ENCODE measurements around the gene MYH4. TPM values are rescaled to one million over a fixed set of nuclear protein-coding genes. Genes with fewer than 3 reads are reported as not detected.

Gene MYH4
- total and polyA plus RNA-seq, 2 of the 8 experiments (the other 6 are each of a cell fraction or from before 2014, with no cell fraction given), result not detected

GRCh38 chr17:10516065-10516464 is 46.7 kb upstream of the MYH4 start:
- no peak overlapping the region for H2BK120ac ChIP-seq (replicated peaks; ENCODE audit: low read depth, low read length)
- H2BK15ac ChIP-seq (ENCODE audit: low read length), result no peak overlapping the region
- no peak overlapping the region for H3K23ac ChIP-seq (ENCODE audit: insufficient read length)
- H3K18ac ChIP-seq (ENCODE audit: extremely low read depth, low read length), result no peak overlapping the region
- H3K79me1 ChIP-seq (ENCODE audit: low read depth, low read length), result no peaks in the 10 kb centered on the region
- H2AK5ac ChIP-seq (ENCODE audit: low read depth, low read length), result no peak overlapping the region
- H3K4me1 ChIP-seq (replicated peaks in 1 of 4; ENCODE audit: control insufficient read depth in 3 of 4, insufficient read depth in 4 of 4, low read length in 3 of 4), result 0 out of 7 replicates have a peak, but pooled peaks cover 0 to 2% (median under 1%) of the 10 kb centered on the region in 4 experiments
- no peak overlapping the region for H3K4ac ChIP-seq (replicated peaks; ENCODE audit: insufficient read length, low read depth, low read length)
- CTCF ChIA-PET (ENCODE audit: partially characterized antibody), result interaction anchor here (1.1 kb wide), 1 partner anchor 99 kb away, joined by 3 read pairs; no protein-coding TSS in a partner anchor
- no peak overlapping the region for H3K56ac ChIP-seq (replicated peaks; ENCODE audit: insufficient read length, low read depth, low read length)
- H3K36me3 ChIP-seq (ENCODE audit: control insufficient read depth in 2 of 4, insufficient read depth in 4 of 4, low read length in 3 of 4), result no peaks in the 10 kb centered on the region
- H3K27ac ChIP-seq (ENCODE audit: low read depth, low read length), result no peak overlapping the region
- no peak overlapping the region for H4K8ac ChIP-seq (ENCODE audit: extremely low read depth, insufficient read depth, low read length)
- no peak overlapping the region for H4K91ac ChIP-seq (replicated peaks; ENCODE audit: insufficient read length, low read length)
- no peaks in the 10 kb centered on the region for H4K20me1 ChIP-seq (replicated peaks in 1 of 2; ENCODE audit: control insufficient read depth in 1 of 2, insufficient read depth in 2 of 2, low read length in 2 of 2)
- TF ChIP-seq, protein P1, sequence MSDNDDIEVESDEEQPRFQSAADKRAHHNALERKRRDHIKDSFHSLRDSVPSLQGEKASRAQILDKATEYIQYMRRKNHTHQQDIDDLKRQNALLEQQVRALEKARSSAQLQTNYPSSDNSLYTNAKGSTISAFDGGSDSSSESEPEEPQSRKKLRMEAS (IDR thresholded peaks at IDR 0.05), result no peak
- TF ChIP-seq SP4 (IDR thresholded peaks at IDR 0.05; ENCODE audit: low read length) (no peak), CEBPB (IDR thresholded peaks at IDR 0.05; ENCODE audit: low read depth, low read length) (no peak), CREB1 (IDR thresholded peaks at IDR 0.05) (no peak), SP1 (IDR thresholded peaks at IDR 0.05; ENCODE audit: low read depth, low read length) (no peak), ZNF274 (IDR thresholded peaks at IDR 0.05; ENCODE audit: borderline replicate concordance, extremely low read depth, low read length) (no peak), POLR2AphosphoS5 (IDR thresholded peaks at IDR 0.05; ENCODE audit: low read depth, low read length) (no peak), RNF2 (IDR thresholded peaks at IDR 0.05; ENCODE audit: borderline replicate concordance, low read depth, low read length, missing control alignments, poor library complexity, severe bottlenecking) (no peak), TAF7 (optimal IDR thresholded peaks at IDR 0.05; ENCODE audit: borderline replicate concordance, low read depth, low read length) (no peak), RXRA (IDR thresholded peaks at IDR 0.05; ENCODE audit: insufficient read depth, low read depth, low read length) (no peak), RAD21 (IDR thresholded peaks at IDR 0.05 in 1 of 2, conservative IDR thresholded peaks at IDR 0.05 in 1 of 2; ENCODE audit: low read depth in 2 of 2, low read length in 2 of 2) (no peak), GABPA (IDR thresholded peaks at IDR 0.05; ENCODE audit: borderline replicate concordance, insufficient read depth, low read length) (no peak)
- H2BK20ac ChIP-seq (ENCODE audit: low read length), result no peak overlapping the region
- no peaks in the 10 kb centered on the region for H3K23me2 ChIP-seq (ENCODE audit: low read depth, low read length)
- H3K9ac ChIP-seq (replicated peaks in 1 of 4; ENCODE audit: extremely low read depth in 1 of 4, low read depth in 3 of 4, low read length in 3 of 4), result no peak overlapping the region
- WGBS, 2 experiments (ENCODE audit: extremely low coverage in 1 of 2, insufficient coverage in 1 of 2, insufficient read length in 1 of 2, insufficient replicate concordance in 2 of 2, low coverage in 1 of 2, low lambda C conversion rate in 2 of 2, missing lambda C conversion rate in 1 of 2), result 91% methylated on average over 7 of the region's 7 CpGs; no CpG with 5 or more reads in 1 of the 2 experiments
- H3K79me2 ChIP-seq (ENCODE audit: control insufficient read depth in 1 of 2, insufficient read depth in 2 of 2, low read length in 2 of 2), result no peaks in the 10 kb centered on the region
- no peaks in the 10 kb centered on the region for H3K9me3 ChIP-seq (ENCODE audit: insufficient read depth in 2 of 2, low read depth in 1 of 2, low read length in 1 of 2)
- no peak overlapping the region for H3K14ac ChIP-seq (ENCODE audit: insufficient read length)
- DNase-seq (ENCODE audit: low read depth in 1 of 2, low spot score in 2 of 2) (no peak), FAIRE-seq (no peak)
- H3K27me3 ChIP-seq (replicated peaks in 1 of 4; ENCODE audit: control insufficient read depth in 3 of 4, extremely low read depth in 1 of 4, insufficient read depth in 3 of 4, low read length in 3 of 4), result no peaks in the 10 kb centered on the region
- H2BK12ac ChIP-seq (ENCODE audit: low read depth, low read length), result no peak overlapping the region
- H2AFZ ChIP-seq (ENCODE audit: low read length), result no peak overlapping the region
- POLR2A ChIA-PET (ENCODE audit: partially characterized antibody), result no interaction called here
- H3K4me3 ChIP-seq (ENCODE audit: extremely low read depth in 1 of 4, insufficient read depth in 2 of 4, low read depth in 3 of 4, low read length in 4 of 4), result no peak overlapping the region
- H4K5ac ChIP-seq (ENCODE audit: insufficient read length, low read depth, low read length), result no peak overlapping the region
- H2BK5ac ChIP-seq (ENCODE audit: low read depth, low read length), result no peak overlapping the region
- H3K4me2 ChIP-seq (ENCODE audit: insufficient read depth in 1 of 2, low read depth in 2 of 2, low read length in 2 of 2), result no peak overlapping the region
